GM12872 (cell line): Measurements from ENCODE around the gene ITPK1.

Source experiments
- CTCF ChIP-seq: IDR thresholded peaks from 3 replicates; pipeline ENCODE4 v1.5.1; 2011; ENCODE audit warnings: low read depth, mild to moderate bottlenecking, low read length, moderate library complexity; ENCODE audit not compliant: insufficient read depth

Gene ITPK1

GRCh38 chr14:93116676-93117200 lies 1.0 kb upstream of the ITPK1 start:
- no peak for TF ChIP-seq CTCF

GRCh38 chr14:93115069-93115820 lies 480 bp downstream of the ITPK1 start:
- TF ChIP-seq CTCF = no peak

- no peak for TF ChIP-seq CTCF
These were observed 1.0 kb downstream of the ITPK1 start for GRCh38 chr14:93114713-93115068.

- no peak for TF ChIP-seq CTCF
These were observed 1.5 kb downstream of the ITPK1 start for GRCh38 chr14:93114068-93114710.

- no peak for TF ChIP-seq CTCF
These were observed 2.1 kb downstream of the ITPK1 start for GRCh38 chr14:93113678-93114067.

- TF ChIP-seq CTCF = peak; percentile 70
These were observed 2.6 kb downstream of the ITPK1 start for GRCh38 chr14:93112891-93113677.

- no peak for TF ChIP-seq CTCF
These were observed 4.8 kb downstream of the ITPK1 start for GRCh38 chr14:93110856-93111419.
